GM12878 (cell line): ENCODE data around the gene SSBP1.

Experiments
- ATF3 ChIP-seq: IDR thresholded peaks from 2 replicates; pipeline ENCODE4 v1.6.1; 2011; ENCODE audit warnings: low read depth, mild to moderate bottlenecking, low read length, moderate library complexity, borderline replicate concordance; ENCODE audit errors: extremely low read depth
- CREB1 ChIP-seq: IDR thresholded peaks from 2 replicates; pipeline ENCODE4 v1.6.1; 2012; ENCODE audit warnings: low read depth, mild to moderate bottlenecking, inconsistent platforms
- CTCF ChIP-seq, 3 experiments: IDR thresholded peaks in 2 of 3; conservative IDR thresholded peaks in 1 of 3; 2 replicates each; pipeline ENCODE4 v1.5.1; 2011; ENCODE audit warnings: low read depth in 3 of 3, low read length in 3 of 3, mild to moderate bottlenecking in 3 of 3, control low read depth in 2 of 3, moderate library complexity in 2 of 3, inconsistent platforms in 1 of 3, mixed read lengths in 1 of 3; ENCODE audit not compliant: control insufficient read depth in 2 of 3, insufficient read depth in 1 of 3; ENCODE audit errors: extremely low read depth in 1 of 3
- EP300 ChIP-seq, 2 experiments: fragments of 150-350 bp in 1 of 2; IDR thresholded peaks; 2 replicates each; pipeline ENCODE4 v1.6.1; 2011 to 2012; ENCODE audit warnings: low read depth in 2 of 2, low read length in 2 of 2, borderline replicate concordance in 1 of 2, improper control_type of control experiment in 1 of 2, inconsistent platforms in 1 of 2; ENCODE audit not compliant: control insufficient read depth in 1 of 2
- EZH2 ChIP-seq: IDR thresholded peaks from 2 replicates; pipeline ENCODE4 v1.6.1; 2012; ENCODE audit warnings: low read depth, mild to moderate bottlenecking, control low read depth, inconsistent platforms, low read length, borderline replicate concordance; ENCODE audit not compliant: control insufficient read depth
- MEF2B ChIP-seq: fragments of 450-650 bp; IDR thresholded peaks from 2 replicates; pipeline ENCODE4 v1.6.1; 2018; ENCODE audit warnings: mild to moderate bottlenecking, moderate library complexity; ENCODE audit not compliant: partially characterized antibody, poor library complexity, severe bottlenecking
- NR2C2 ChIP-seq: IDR thresholded peaks from 2 replicates; pipeline ENCODE4 v1.6.1; 2011; ENCODE audit warnings: borderline replicate concordance, low read depth; ENCODE audit not compliant: control insufficient read depth, insufficient read length
- PAX5 ChIP-seq: IDR thresholded peaks from 2 replicates; pipeline ENCODE4 v1.6.1; 2011; ENCODE audit warnings: low read depth, low read length, borderline replicate concordance
- POLR2AphosphoS5 ChIP-seq: IDR thresholded peaks from 2 replicates; pipeline ENCODE4 v1.6.1; 2011; ENCODE audit warnings: mild to moderate bottlenecking, low read length, inconsistent platforms
- RFX5 ChIP-seq: IDR thresholded peaks from 2 replicates; pipeline ENCODE4 v1.6.1; 2011; ENCODE audit warnings: low read depth, low read length, improper control_type of control experiment
- SP1 ChIP-seq: IDR thresholded peaks from one replicate; pipeline ENCODE4 v1.6.1; 2011; ENCODE audit warnings: low read depth, low read length
- ZNF24 ChIP-seq: fragments of 450-650 bp; IDR thresholded peaks from 2 replicates; pipeline ENCODE4 v1.6.1; 2017; ENCODE audit warnings: antibody characterized with exemption, mild to moderate bottlenecking

DNA sequence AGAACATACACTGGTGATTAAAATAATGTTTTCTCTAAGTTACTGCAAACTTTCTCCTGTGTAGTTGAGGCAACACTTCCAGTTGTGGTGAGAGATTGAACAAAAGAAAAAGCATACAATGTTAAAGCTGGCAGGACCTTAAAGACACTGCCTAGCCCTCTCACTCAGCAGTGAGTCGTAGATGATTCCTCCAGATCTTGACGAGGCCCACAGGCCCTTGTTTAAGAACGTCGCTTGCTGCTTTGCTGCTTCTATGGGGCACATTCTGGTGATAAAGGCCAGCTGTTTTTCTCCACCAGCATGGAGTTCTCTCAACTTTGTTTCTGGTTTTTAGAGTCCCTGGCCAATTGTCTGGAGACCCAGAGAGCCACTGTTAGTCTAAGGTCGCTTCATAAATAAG lies 33.4 kb upstream of the SSBP1 start:
- TF ChIP-seq SP1, result no peak
- TF ChIP-seq CTCF (IDR thresholded peaks at IDR 0.05 in 2 of 3, conservative IDR thresholded peaks at IDR 0.05 in 1 of 3; ENCODE audit: control insufficient read depth in 2 of 3, extremely low read depth in 1 of 3, insufficient read depth in 1 of 3, low read depth in 3 of 3, low read length in 3 of 3), result no peak
- no peak for TF ChIP-seq NR2C2
- no peak for TF ChIP-seq ATF3
- no peak for TF ChIP-seq POLR2AphosphoS5
- no peak for TF ChIP-seq MEF2B
- no peak for TF ChIP-seq ZNF24
- no peak for TF ChIP-seq EP300 (IDR thresholded peaks at IDR 0.05; ENCODE audit: borderline replicate concordance in 1 of 2, control insufficient read depth in 1 of 2, low read depth in 2 of 2, low read length in 2 of 2)
- TF ChIP-seq CREB1, result no peak
- no peak for TF ChIP-seq PAX5
- TF ChIP-seq RFX5, result no peak
- TF ChIP-seq EZH2, result no peak
